ENCODE data around the gene RGS5.

Gene RGS5

GRCh38 chr1:163093579-163093978 is 109.1 kb downstream of the RGS5 start:
- in situ Hi-C loops (cut with HindIII; ENCODE audit: low sequenced_read_pairs) = no loop called here
- H3K4me3 ChIP-seq (ENCODE audit: low read depth, low read length) = no peak overlapping the region
- TF ChIP-seq CTCF (IDR thresholded peaks at IDR 0.05; ENCODE audit: low read depth, low read length) = no peak
- no peak for DNase-seq (ENCODE audit: low read depth, low spot score)

GRCh38 chr1:163093169-163093568 is 109.5 kb downstream of the RGS5 start:
- no peak overlapping the region for H3K4me3 ChIP-seq (ENCODE audit: low read depth, low read length)
- no peak for TF ChIP-seq CTCF (IDR thresholded peaks at IDR 0.05; ENCODE audit: low read depth, low read length)
- no peak for DNase-seq (ENCODE audit: low read depth, low spot score)
- in situ Hi-C loops (cut with HindIII; ENCODE audit: low sequenced_read_pairs) = no loop called here

Data from astrocyte of the spinal cord (primary cell).